ENCODE results near the gene GCNA. TPM values are rescaled to one million over a fixed set of nuclear protein-coding genes. Genes with fewer than 3 reads are reported as not detected.
A peak's percentile ranks its signal among the peaks of the same experiment; 100 is the strongest.

Gene GCNA
- total RNA-seq, 6 experiments from 2014 or later, result 0.37 to 1.7 (median 0.95) TPM

DNA sequence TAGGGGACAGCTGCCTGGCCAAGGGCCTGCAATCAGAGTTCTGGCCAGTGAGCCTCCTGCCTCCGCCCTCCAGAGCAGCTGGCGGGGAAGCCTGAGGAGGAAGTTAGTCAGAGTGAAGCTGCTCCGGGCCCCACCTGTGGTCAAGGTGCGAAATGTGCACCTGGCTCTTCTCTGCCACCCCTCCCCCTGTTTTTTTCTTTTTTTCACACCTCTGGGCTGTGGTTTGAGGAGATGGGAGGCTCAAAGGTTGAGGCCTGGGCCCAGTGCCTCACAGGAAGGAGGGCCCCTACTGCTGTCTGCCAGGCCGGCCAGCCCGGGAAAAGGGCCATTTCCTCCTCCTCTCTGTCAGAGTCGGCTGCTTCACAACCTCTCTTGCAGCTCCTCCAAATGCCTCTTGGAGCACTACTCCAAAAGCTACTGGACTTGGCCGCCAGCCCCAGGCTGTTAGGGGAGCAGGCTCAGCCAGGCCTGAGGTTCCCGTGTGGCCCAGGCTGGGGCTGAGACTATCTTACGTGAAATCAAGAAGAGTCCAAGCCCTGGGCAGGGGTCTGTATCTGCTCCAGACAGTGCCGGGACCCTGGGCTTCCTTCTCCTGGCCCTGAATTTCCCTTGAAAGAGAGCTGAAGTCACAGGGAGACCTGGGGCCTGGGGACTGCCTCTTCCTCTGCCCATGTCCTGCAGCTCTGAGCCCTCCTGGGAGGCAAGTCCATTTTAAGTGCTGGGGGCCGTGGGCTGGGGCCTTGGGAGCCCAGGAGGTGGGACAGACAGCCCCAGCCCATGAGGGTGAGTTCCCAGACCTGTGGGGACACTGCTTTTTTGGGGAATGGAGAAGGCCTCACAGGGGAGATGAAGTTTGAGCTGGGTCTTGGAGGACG, 44.6 kb downstream of the GCNA start:
- peak in 3 of 4 donors; percentile 6 to 16 (median 8) for TF ChIP-seq CTCF (IDR thresholded peaks at IDR 0.05)
- TF ChIP-seq POLR2A (IDR thresholded peaks at IDR 0.05), result no peak
- H3K4me3 ChIP-seq, result no peak overlapping the region
- intact Hi-C loops (cut with DNase I), result no loop called here
- H3K27ac ChIP-seq, result peak overlapping the region in 1 of 3 donors; percentile 21
- H3K4me1 ChIP-seq, result no peaks in the 10 kb centered on the region
- peak; percentile 56 to 66 (median 59) for DNase-seq
- no peaks in the 10 kb centered on the region for H3K36me3 ChIP-seq
- WGBS (ENCODE audit: insufficient coverage, low coverage, low lambda C conversion rate, missing lambda C conversion rate), result 41% methylated on average over 4 of the region's 13 CpGs
- H3K27me3 ChIP-seq, result no peaks in the 10 kb centered on the region
- peak; percentile 76 to 85 (median 81) for ATAC-seq
- H3K9me3 ChIP-seq, result no peaks in the 10 kb centered on the region

DNA sequence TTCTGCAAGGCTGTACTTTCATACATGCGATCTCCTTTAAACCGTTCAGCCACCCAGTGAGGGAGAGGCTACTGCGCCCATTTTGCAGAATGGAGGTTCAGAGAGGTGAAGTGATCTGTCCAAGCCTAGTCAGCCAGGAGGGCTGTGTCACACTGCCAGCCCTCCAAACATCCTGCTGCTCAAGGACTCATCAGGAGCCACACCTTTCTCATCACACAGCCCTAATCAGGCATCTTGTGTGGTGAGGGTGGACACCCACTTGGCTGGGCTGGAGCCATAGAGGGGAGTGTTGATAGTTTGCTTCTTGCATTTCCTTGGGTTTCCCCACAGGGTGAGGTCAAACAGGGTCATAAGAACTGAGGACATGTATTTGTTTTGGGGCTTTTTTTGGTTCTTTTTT, 45.5 kb downstream of the GCNA start:
- H3K27me3 ChIP-seq, result no peaks in the 10 kb centered on the region
- no peak for TF ChIP-seq CTCF (IDR thresholded peaks at IDR 0.05)
- TF ChIP-seq POLR2A (IDR thresholded peaks at IDR 0.05), result no peak
- H3K27ac ChIP-seq, result no peak overlapping the region
- H3K36me3 ChIP-seq, result no peaks in the 10 kb centered on the region
- DNase-seq, result no peak
- ATAC-seq, result no peak
- H3K9me3 ChIP-seq, result no peaks in the 10 kb centered on the region
- intact Hi-C loops (cut with DNase I), result no loop called here
- no peak overlapping the region for H3K4me3 ChIP-seq
- no CpG with 5 or more reads among the region's 3 CpGs for WGBS (ENCODE audit: insufficient coverage, low coverage, low lambda C conversion rate, missing lambda C conversion rate)
- H3K4me1 ChIP-seq, result no peaks in the 10 kb centered on the region

GRCh38 chrX:71625471-71625870, 47.2 kb downstream of the GCNA start:
- Histone ChIP-seq H3K4me3 (no peak overlapping the region), H3K27ac (no peak overlapping the region), H3K4me1 (no peaks in the 10 kb centered on the region), H3K36me3 (no peaks in the 10 kb centered on the region), H3K27me3 (no peaks in the 10 kb centered on the region), H3K9me3 (no peaks in the 10 kb centered on the region)
- 73% methylated on average over 5 of the region's 5 CpGs for WGBS (ENCODE audit: insufficient coverage, low coverage, low lambda C conversion rate, missing lambda C conversion rate)
- no peak for TF ChIP-seq CTCF (IDR thresholded peaks at IDR 0.05)
- TF ChIP-seq POLR2A (IDR thresholded peaks at IDR 0.05), result no peak
- intact Hi-C loops (cut with DNase I), result no loop called here
- ATAC-seq (no peak), DNase-seq (no peak)

- no peak overlapping the region for H3K27ac ChIP-seq
- H3K9me3 ChIP-seq, result no peaks in the 10 kb centered on the region
- no peak overlapping the region for H3K4me3 ChIP-seq
- no peaks in the 10 kb centered on the region for H3K4me1 ChIP-seq
- WGBS (ENCODE audit: insufficient coverage, low coverage, low lambda C conversion rate, missing lambda C conversion rate), result 60% methylated on average over 1 of the region's 6 CpGs
- H3K36me3 ChIP-seq, result no peaks in the 10 kb centered on the region
- intact Hi-C loops (cut with DNase I), result no loop called here
- no peaks in the 10 kb centered on the region for H3K27me3 ChIP-seq
- ATAC-seq, result no peak
- no peak for DNase-seq
- no peak for TF ChIP-seq CTCF (IDR thresholded peaks at IDR 0.05)
- no peak for TF ChIP-seq POLR2A (IDR thresholded peaks at IDR 0.05)
Observed at GRCh38 chrX:71626576-71626975, 48.3 kb downstream of the GCNA start.
